Stimulated activated memory B cell treated with anti-CD40 and anti-IgM and Interleukin-4, amounts not matched to agents 10 μg/mL and 1 μg/mL and 100 μg/mL, for 72 hours (primary cell): ENCODE measurements around the gene PRKCA.

Source experiments
- ATAC-seq: fragments of 150-1000 bp; cut with Tn5 transposase; 2 replicates; pipeline ENCODE4 v1.10.0; 2021
- H3K27ac Mint-ChIP-seq: one replicate; pipeline ENCODE4 v1.8.0; 2022; ENCODE audit warnings: mild to moderate bottlenecking, mixed read lengths
- H3K27me3 Mint-ChIP-seq: one replicate; pipeline ENCODE4 v1.8.0; 2022; ENCODE audit warnings: mixed read lengths
- H3K36me3 Mint-ChIP-seq: one replicate; pipeline ENCODE4 v1.8.0; 2022; ENCODE audit warnings: mixed read lengths
- H3K4me1 Mint-ChIP-seq: one replicate; pipeline ENCODE4 v1.8.0; 2022; ENCODE audit warnings: mixed read lengths
- H3K4me3 Mint-ChIP-seq: one replicate; pipeline ENCODE4 v1.8.0; 2022; ENCODE audit warnings: mild to moderate bottlenecking, moderate library complexity, mixed read lengths
- H3K9me3 Mint-ChIP-seq: one replicate; pipeline ENCODE4 v1.8.0; 2022; ENCODE audit warnings: mixed read lengths

PRKCA gene

DNA sequence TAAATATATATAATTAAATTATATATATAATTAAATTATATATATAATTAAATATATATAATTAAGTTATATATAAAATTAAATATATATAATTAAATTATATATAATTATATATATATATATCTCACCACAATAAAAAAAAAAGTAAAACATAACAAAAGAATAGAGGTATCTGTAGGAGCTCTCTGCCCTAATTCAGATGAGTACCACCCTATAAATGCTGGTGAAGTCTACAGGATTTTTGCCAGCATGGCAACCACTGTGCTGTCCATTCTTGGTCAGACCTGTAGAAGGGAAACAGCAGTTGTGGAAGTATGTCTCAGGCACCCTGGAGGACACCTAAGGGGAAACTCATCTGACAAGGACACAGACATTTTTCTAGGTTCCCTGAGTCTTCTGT, 259.7 kb downstream of the PRKCA start:
- H3K27me3 Mint-ChIP-seq = peaks cover 9% of the 10 kb centered on the region
- ATAC-seq = no peak
- H3K27ac Mint-ChIP-seq = no peak overlapping the region

DNA sequence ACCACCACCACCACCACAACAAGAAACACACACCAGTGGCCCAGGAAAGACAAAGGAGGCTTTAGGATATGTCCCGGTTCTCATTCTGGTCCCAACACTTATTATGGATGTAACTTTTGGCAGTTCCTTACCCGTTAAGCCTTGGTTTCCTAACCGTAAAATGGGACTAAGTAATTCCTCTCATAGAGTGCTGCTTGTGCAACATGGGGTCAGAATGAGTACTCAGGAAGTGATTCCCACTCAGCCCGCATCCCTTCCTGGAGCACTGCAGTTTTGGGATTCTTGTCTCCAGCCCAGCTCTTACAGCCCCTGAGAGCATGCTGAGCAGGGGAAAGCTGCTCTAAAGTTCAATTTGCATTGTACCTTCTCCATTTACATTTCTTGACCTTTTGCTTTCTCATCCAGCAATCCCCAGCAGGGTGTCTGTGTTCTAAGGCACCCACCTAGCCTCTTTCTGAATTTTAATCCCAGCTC, 262.6 kb downstream of the PRKCA start:
- ATAC-seq = no peak
- H3K4me1 Mint-ChIP-seq = no peaks in the 10 kb centered on the region

More for the DNA sequence above, 259.7 kb downstream of the PRKCA start:
- H3K4me3 Mint-ChIP-seq = no peak overlapping the region
- no peaks in the 10 kb centered on the region for H3K4me1 Mint-ChIP-seq
- no peaks in the 10 kb centered on the region for H3K36me3 Mint-ChIP-seq
- H3K9me3 Mint-ChIP-seq = peaks cover 3% of the 10 kb centered on the region

DNA sequence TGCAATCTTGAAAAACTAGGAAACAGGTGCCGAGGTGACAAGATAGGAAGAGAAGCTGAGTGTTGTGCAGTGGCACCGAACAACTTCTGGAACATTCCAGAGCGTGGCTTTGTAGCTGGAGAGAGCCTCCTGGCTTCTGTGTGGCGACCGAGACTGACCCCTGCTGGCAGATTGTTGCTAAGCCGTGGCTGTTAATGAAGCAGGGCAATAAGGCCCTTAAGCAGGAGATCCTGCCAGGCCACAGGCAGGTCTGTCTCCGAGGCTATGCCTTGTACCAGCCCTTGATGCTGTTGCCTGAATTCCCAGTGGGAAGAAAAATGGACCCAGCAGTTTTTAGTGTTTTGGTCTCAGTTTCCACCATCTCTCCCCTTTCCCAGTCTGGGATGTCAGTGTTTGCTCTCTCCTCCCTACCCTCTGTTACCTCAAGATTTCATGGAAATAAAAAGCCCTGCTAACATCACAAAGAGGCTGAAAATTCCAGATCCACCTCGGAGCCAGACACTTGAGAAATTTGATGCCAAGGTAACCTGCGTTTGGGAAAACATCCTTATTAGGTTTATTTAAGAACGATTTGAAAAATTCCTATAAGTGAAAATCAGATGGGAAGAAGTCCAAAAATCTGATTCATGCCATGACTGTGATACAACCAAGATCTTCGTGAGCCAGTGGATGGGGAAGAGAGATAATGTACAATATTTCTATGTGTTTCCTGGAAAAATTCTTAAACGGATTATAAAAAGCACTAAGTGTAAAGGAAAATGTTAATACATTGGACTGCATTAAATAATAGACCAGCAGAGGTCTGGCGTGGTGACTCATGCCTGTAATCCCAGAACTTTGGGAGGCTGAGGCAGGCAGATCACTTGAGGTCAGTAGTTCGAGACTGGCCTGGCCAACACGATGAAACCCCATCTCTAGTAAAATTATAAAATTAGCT, 265.1 kb downstream of the PRKCA start:
- Mint-ChIP-seq H3K4me1 (no peaks in the 10 kb centered on the region), H3K4me3 (no peak overlapping the region), H3K36me3 (no peaks in the 10 kb centered on the region), H3K27ac (no peak overlapping the region), H3K27me3 (peaks cover 11% of the 10 kb centered on the region), H3K9me3 (peaks cover 7% of the 10 kb centered on the region)
- ATAC-seq = peak; percentile 61

More for the DNA sequence above, 262.6 kb downstream of the PRKCA start:
- Mint-ChIP-seq H3K27ac (no peak overlapping the region), H3K27me3 (peaks cover 11% of the 10 kb centered on the region), H3K36me3 (no peaks in the 10 kb centered on the region), H3K4me3 (no peak overlapping the region), H3K9me3 (peaks cover 7% of the 10 kb centered on the region)

DNA sequence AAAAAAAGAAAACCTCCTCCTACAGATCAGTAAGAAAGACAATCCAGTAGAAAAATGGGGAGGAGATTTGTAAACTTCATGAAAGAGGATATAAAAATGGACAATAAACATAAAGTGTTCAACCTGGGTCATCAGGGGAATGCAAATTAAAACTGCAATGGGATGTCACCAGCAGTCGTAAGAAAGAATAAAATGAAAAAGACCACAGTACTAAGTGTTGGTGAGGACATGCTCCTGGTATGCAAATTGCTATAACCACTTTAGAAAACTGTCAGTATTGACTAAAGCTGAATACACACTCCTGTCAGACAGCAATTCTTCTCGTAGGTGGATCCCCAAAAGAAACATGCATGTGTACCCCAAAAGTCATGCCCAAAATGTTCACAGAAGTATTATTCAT, 267.2 kb downstream of the PRKCA start:
- H3K9me3 Mint-ChIP-seq = peaks cover 4% of the 10 kb centered on the region
- H3K27me3 Mint-ChIP-seq = peaks cover 11% of the 10 kb centered on the region

DNA sequence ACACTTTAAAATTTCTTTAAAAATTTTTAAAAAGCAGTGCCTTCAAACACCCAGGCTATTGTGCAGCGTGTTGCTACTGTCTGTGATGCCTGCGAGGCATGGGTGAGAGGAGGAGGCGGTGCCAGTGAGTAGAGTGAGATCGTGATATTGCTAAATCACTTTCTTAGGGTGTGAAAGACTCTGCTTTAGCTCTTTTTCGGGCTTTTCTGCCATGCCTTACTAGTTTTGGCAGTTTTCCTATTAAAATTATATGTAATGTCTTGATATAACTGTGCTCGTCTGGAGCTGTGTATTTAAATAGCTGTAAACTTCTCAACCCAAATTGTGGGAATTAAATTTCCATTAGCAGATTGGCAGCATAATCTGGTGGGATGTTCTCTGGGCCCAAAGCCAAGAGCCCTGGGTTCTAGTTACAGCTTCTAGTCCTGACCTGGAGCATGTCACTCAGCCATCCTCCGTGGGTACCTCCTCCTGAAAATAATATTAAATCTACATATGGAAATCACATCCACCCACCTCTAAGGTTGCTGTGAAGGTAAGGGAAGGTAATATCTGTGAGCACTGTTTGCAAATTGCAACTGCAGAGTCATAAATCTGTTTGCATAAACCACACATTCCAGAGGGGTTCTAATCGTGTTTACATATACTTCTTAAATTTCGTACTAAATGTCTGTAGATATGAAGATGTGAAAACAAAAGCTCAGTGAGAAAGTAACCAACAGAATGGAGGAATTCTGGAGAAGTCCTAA, 268.2 kb downstream of the PRKCA start:
- Mint-ChIP-seq H3K9me3 (peaks cover 4% of the 10 kb centered on the region), H3K4me1 (no peaks in the 10 kb centered on the region), H3K27ac (no peak overlapping the region), H3K36me3 (no peaks in the 10 kb centered on the region), H3K4me3 (no peak overlapping the region), H3K27me3 (peaks cover 11% of the 10 kb centered on the region)
- ATAC-seq = no peak

More for the DNA sequence above, 267.2 kb downstream of the PRKCA start:
- no peaks in the 10 kb centered on the region for H3K4me1 Mint-ChIP-seq
- H3K4me3 Mint-ChIP-seq = no peak overlapping the region
- H3K36me3 Mint-ChIP-seq = no peaks in the 10 kb centered on the region
- no peak for ATAC-seq
- no peak overlapping the region for H3K27ac Mint-ChIP-seq

DNA sequence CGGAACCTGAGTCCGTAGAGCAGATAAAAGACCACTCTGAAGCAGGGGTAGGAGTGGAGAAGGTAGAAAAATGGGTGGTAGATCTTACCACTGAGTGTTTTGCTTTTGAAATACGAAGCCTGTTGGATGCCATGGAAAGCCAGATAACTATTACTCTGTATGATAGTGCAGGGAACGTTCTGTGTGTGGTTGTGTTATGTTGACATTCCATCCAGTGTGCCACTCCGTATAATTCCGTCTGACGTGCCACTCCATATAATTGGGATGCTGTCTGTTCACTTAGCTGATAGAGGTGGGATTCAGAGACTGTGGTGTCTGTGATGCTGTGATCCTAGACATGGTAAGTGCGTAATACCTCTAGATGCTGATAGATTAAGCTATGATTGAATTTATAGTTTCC, 269.3 kb downstream of the PRKCA start:
- H3K27me3 Mint-ChIP-seq = peaks cover 6% of the 10 kb centered on the region
- no peak overlapping the region for H3K4me3 Mint-ChIP-seq
- no peak overlapping the region for H3K27ac Mint-ChIP-seq
- no peaks in the 10 kb centered on the region for H3K4me1 Mint-ChIP-seq
- no peaks in the 10 kb centered on the region for H3K36me3 Mint-ChIP-seq
- peaks cover 4% of the 10 kb centered on the region for H3K9me3 Mint-ChIP-seq
- ATAC-seq = no peak

DNA sequence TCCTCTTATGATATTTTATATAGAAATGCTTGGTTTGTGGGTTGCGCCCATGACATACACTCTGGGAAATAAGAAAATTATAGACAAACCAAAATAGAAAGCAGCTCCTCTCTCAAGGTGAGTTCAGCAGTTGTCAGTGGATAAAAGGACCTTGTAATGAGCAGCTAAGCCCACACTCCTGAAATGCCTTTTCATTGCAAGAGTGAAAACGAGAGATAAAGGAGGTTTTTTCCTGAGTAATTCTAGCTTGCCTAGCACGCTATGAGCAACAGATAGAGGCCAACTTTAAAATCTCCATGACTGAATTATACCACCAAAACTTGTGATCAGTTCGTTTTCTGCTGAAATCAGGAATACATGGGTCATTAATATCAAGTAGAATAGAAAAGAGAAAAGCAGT, 270.7 kb downstream of the PRKCA start:
- Mint-ChIP-seq H3K9me3 (peaks cover 4% of the 10 kb centered on the region), H3K4me3 (no peak overlapping the region), H3K27ac (no peak overlapping the region), H3K4me1 (no peaks in the 10 kb centered on the region), H3K36me3 (no peaks in the 10 kb centered on the region), H3K27me3 (no peaks in the 10 kb centered on the region)
- ATAC-seq = no peak

DNA sequence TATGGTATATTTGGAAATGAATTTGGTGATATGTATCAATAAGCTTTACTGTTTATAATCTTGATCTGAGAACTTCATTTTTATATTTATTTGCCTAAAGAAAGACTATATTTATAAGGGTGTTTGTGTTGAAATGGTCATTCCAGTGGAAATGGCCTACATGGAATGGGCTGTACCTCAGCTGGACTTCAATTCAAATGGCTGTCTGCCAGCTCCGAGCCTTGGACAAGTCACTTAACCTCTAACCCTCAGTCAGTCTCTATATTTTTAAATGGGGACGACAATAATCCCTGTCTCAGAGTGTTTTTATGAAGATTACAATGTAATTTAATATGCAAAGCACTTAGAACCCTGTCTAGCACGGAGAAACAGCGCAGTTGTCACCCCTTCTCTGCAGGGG, 271.7 kb downstream of the PRKCA start:
- ATAC-seq = no peak
- no peak overlapping the region for H3K27ac Mint-ChIP-seq
- no peaks in the 10 kb centered on the region for H3K4me1 Mint-ChIP-seq
- H3K4me3 Mint-ChIP-seq = no peak overlapping the region
- no peaks in the 10 kb centered on the region for H3K27me3 Mint-ChIP-seq
- no peaks in the 10 kb centered on the region for H3K36me3 Mint-ChIP-seq
- H3K9me3 Mint-ChIP-seq = peaks cover 4% of the 10 kb centered on the region

DNA sequence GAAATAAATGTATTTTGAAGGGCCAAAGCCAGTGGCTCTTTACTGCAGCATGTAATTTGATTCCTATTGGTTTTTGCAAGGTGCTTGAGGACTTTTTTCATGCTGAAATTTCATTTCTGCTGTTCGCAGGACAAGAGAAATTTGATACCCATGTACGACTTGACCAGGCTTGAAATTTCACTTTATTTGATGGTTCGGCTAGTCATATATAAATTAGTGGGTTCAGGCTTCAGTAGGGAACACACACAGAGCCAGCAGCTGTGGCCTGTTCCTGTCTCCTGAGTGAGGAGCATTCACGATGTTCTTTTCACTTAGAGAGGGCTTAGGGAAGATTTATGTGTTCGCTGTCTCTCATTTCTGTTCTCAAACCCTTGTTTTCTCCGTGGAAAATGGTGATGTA, 274.1 kb downstream of the PRKCA start:
- Mint-ChIP-seq H3K9me3 (no peaks in the 10 kb centered on the region), H3K36me3 (no peaks in the 10 kb centered on the region), H3K27me3 (no peaks in the 10 kb centered on the region), H3K27ac (no peak overlapping the region), H3K4me1 (no peaks in the 10 kb centered on the region), H3K4me3 (no peak overlapping the region)
- ATAC-seq = no peak

DNA sequence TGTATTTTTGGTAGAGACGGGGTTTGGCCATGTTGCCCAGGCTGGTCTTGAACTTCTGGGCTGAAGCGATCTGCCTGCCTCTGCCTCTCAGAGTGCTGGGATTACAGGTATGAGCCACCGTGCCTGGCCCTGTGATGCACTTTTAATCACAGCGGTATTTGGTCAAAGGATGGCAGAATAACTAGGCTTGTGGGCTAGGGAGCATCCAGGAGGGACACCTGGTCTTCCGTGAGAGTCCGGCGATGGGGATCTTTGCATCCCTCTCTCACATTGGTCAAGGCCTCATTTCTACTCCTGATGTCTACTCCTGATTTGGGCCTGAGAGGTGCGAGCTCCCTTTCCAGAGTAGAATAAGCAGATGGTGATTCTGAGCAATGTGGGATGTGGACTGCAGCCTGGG, 274.6 kb downstream of the PRKCA start:
- Mint-ChIP-seq H3K27me3 (no peaks in the 10 kb centered on the region), H3K4me3 (no peak overlapping the region), H3K27ac (no peak overlapping the region), H3K36me3 (no peaks in the 10 kb centered on the region), H3K4me1 (no peaks in the 10 kb centered on the region), H3K9me3 (no peaks in the 10 kb centered on the region)
- no peak for ATAC-seq

DNA sequence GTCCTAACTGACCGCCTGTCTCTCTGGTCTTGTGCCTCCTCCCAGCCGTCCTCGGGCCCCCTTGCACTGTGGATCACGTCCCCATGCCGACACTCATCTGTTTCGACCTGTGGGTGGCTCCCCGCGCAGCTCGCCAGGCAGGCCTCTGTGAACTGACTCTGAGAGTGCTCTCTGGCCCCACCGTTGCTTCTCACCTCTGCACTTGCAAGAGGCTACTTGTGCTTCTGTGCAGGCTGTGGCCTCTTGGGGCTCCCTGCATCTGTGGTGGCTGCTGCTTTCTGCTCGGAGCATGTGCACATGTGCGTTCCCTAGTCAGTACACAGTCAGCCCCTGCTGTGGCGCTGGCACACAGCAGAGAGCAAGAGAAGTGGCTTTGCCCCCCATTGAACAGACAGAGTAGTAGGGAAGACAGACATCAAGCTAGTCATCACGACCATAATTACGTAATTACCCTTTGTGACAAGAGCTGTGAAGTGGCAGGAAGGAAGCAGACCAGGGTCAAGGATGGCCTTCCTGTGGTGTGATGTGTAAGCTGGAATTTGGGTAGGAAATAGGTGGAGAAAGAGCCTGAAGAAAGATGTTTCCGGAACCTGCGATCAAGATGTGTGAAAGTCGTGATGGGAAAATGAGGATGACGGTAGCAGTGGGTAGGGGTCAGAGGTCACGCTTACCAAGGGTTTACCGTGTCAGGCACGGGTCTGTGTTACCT, 276.5 kb downstream of the PRKCA start:
- H3K9me3 Mint-ChIP-seq = peaks cover 6% of the 10 kb centered on the region
- H3K4me3 Mint-ChIP-seq = no peak overlapping the region
- H3K27ac Mint-ChIP-seq = no peak overlapping the region
- no peaks in the 10 kb centered on the region for H3K4me1 Mint-ChIP-seq
- no peak for ATAC-seq
- no peaks in the 10 kb centered on the region for H3K36me3 Mint-ChIP-seq
- no peaks in the 10 kb centered on the region for H3K27me3 Mint-ChIP-seq

DNA sequence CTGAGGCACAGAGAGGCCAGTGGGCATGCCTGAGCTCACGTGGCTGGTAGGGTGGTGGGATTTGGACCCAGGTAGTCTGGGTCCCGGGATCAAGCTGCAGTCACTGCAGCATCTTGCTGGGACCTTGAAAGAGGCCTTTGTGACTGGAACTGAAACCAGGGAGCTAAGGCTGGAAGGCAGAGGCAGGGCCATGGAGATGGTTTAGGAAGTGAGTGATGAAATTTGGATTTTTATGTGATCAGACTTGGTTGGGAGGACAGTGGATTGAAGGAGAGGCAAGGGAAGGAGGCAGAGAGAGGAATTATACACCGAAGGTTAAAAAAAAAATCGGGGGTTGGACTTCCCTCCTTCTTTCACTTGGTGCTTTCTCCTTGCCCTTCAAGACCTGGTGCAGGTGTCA, 277.1 kb downstream of the PRKCA start:
- H3K9me3 Mint-ChIP-seq = peaks cover 6% of the 10 kb centered on the region
- no peak overlapping the region for H3K27ac Mint-ChIP-seq
- H3K36me3 Mint-ChIP-seq = no peaks in the 10 kb centered on the region
- no peak for ATAC-seq
- H3K4me1 Mint-ChIP-seq = no peaks in the 10 kb centered on the region
- H3K27me3 Mint-ChIP-seq = no peaks in the 10 kb centered on the region
- H3K4me3 Mint-ChIP-seq = no peak overlapping the region

DNA sequence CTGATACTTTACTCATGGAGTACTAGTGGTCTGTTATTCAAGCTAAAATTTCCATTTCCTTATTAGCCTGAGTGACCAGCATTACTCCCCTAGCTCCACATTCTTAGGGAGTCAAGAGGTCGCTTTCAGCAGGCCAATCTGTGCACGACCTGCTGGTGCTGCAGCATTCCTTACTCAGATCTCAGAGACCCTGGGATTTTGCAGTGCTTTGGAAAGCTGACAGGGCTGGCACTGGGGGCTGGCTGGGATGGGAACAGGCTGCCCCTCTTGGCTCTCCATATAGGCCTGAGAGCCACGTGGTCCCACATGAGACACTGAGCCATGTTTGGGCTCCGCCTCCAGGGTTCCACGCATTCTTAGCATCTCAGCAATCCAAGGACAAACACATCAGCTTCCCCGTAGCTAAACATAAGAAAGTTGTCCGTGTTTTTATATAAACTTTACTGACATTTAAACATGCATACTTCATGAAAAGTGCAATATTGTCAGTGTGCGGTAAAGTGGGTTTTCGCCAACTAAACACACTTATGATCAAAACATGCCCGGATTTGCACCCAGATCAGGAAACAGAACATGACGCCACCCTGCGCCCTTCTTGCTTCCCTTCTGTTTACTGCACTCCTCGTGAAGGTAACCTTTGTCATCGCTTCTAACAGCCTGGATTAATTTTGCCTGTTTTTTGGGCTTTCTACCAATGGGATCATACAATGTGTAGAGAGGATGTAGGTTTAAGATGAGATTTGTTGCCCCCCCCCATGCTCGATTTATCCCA, 278.0 kb downstream of the PRKCA start:
- no peaks in the 10 kb centered on the region for H3K36me3 Mint-ChIP-seq
- no peaks in the 10 kb centered on the region for H3K27me3 Mint-ChIP-seq
- H3K27ac Mint-ChIP-seq = no peak overlapping the region
- ATAC-seq = no peak
- H3K9me3 Mint-ChIP-seq = peaks cover 6% of the 10 kb centered on the region
- no peak overlapping the region for H3K4me3 Mint-ChIP-seq
- H3K4me1 Mint-ChIP-seq = no peaks in the 10 kb centered on the region

DNA sequence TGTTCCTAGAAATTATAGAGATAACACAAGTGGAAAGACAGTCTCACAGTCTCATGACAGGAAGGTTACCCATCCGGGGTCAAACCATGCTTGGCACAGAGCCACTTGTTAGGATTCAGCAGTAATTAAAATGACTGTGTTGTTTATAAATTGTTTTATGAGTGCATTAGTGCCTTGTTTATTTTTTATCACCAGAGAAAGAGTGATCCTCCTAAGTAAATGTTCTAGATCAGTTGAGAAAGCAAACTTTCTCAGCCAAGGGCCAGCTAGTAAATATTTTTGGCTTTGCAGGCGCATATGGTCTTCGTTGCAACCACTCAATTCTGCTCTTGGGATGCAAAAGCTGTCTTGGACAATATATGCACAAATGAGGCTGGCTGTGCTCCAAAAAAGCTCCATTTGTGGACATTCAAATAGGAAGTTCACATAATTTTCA, 278.6 kb downstream of the PRKCA start:
- H3K27me3 Mint-ChIP-seq = no peaks in the 10 kb centered on the region
- no peak overlapping the region for H3K27ac Mint-ChIP-seq
- no peak overlapping the region for H3K4me3 Mint-ChIP-seq
- H3K9me3 Mint-ChIP-seq = peaks cover 6% of the 10 kb centered on the region
- H3K36me3 Mint-ChIP-seq = no peaks in the 10 kb centered on the region
- ATAC-seq = no peak
- H3K4me1 Mint-ChIP-seq = no peaks in the 10 kb centered on the region
